Neural crest cell (in vitro differentiated cells): Measurements from ENCODE around the gene GMEB2. TPM values are rescaled to one million over a fixed set of nuclear protein-coding genes. Genes with fewer than 3 reads are reported as not detected.
"Not testable (repeated sequence)": the region's sequence is repeated elsewhere in the genome, so short reads cannot be mapped to it uniquely, and the experiment has no call there.

Source experiments
- DNase-seq: peaks from one replicate; pipeline ENCODE4 v3.0.0; 2021; ENCODE audit warnings: low read depth, mixed read lengths, low spot score
- H3K27ac Mint-ChIP-seq: one replicate; pipeline ENCODE4 v1.8.0; 2021; ENCODE audit warnings: mild to moderate bottlenecking, mixed read lengths; ENCODE audit not compliant: unreplicated experiment
- H3K27me3 Mint-ChIP-seq: 2 replicates; pipeline ENCODE4 v1.8.0; 2021; ENCODE audit warnings: low read depth, mild to moderate bottlenecking, mixed read lengths
- H3K36me3 Mint-ChIP-seq: 2 replicates; pipeline ENCODE4 v1.8.0; 2021; ENCODE audit warnings: low read depth, mild to moderate bottlenecking, mixed read lengths
- H3K4me1 Mint-ChIP-seq: 2 replicates; pipeline ENCODE4 v1.8.0; 2021; ENCODE audit warnings: mixed read lengths
- H3K4me3 Mint-ChIP-seq: one replicate; pipeline ENCODE4 v1.8.0; 2021; ENCODE audit warnings: mild to moderate bottlenecking, mixed read lengths
- H3K9me3 Mint-ChIP-seq: 2 replicates; pipeline ENCODE4 v1.8.0; 2021; ENCODE audit warnings: mixed read lengths
- total RNA-seq: library from RNA; stranded (reverse); gene quantifications from 2 replicates; pipeline ENCODE4 v1.2.1, GENCODE V29; 2021
- TF ChIP-seq, protein P1 (sequence below): fragments of 200-600 bp; sonication (generic); conservative IDR thresholded peaks from 2 replicates; pipeline ENCODE4 v1.5.0; 2021; ENCODE audit warnings: antibody characterized with exemption, mild to moderate bottlenecking

The GMEB2 gene
- total RNA-seq, 1 donor from 2014 or later = 15.2 TPM

DNA sequence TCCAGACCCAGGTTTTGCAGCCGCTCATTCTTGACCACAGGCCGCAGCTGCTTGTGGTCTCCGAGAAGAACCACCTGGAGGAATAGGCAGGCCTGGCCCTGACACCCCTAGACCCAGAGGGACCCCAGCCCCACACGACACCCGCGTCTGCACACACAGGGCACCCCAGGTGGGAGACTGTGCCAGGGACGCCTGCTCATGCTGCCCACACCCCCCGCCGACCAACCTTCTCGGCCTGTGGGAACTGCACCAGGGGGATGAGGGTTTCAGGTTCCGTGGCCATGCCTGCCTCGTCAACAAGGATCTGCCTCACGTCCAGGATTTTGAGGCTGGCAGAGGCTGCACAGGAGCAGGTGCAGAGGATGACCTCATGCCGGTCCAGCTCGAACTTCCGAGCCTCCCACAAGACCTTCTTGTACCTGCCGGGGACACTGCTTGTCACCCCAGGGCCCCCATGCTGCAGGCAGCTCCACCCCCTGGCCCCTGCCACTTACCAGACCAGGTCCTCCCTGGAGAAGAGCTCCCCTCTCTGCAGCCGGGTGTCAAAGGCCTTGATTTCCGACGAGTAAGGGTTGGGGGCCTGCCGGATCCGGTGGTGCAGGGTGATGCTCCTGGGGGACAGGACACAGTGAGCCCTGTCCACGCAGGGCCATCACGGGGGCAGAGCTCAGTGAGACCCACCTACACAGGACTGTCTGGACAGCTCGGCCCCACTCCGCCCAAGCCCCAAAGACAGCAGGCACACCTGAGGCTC lies 65.9 kb downstream of the GMEB2 start:
- Mint-ChIP-seq H3K9me3 (no peaks in the 10 kb centered on the region), H3K4me1 (peaks cover 5% of the 10 kb centered on the region), H3K27me3 (no peaks in the 10 kb centered on the region), H3K4me3 (no peak overlapping the region), H3K27ac (no peak overlapping the region), H3K36me3 (peaks cover 3% of the 10 kb centered on the region)
- TF ChIP-seq, protein P1, sequence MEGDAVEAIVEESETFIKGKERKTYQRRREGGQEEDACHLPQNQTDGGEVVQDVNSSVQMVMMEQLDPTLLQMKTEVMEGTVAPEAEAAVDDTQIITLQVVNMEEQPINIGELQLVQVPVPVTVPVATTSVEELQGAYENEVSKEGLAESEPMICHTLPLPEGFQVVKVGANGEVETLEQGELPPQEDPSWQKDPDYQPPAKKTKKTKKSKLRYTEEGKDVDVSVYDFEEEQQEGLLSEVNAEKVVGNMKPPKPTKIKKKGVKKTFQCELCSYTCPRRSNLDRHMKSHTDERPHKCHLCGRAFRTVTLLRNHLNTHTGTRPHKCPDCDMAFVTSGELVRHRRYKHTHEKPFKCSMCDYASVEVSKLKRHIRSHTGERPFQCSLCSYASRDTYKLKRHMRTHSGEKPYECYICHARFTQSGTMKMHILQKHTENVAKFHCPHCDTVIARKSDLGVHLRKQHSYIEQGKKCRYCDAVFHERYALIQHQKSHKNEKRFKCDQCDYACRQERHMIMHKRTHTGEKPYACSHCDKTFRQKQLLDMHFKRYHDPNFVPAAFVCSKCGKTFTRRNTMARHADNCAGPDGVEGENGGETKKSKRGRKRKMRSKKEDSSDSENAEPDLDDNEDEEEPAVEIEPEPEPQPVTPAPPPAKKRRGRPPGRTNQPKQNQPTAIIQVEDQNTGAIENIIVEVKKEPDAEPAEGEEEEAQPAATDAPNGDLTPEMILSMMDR = no peak
- no peak for DNase-seq

DNA sequence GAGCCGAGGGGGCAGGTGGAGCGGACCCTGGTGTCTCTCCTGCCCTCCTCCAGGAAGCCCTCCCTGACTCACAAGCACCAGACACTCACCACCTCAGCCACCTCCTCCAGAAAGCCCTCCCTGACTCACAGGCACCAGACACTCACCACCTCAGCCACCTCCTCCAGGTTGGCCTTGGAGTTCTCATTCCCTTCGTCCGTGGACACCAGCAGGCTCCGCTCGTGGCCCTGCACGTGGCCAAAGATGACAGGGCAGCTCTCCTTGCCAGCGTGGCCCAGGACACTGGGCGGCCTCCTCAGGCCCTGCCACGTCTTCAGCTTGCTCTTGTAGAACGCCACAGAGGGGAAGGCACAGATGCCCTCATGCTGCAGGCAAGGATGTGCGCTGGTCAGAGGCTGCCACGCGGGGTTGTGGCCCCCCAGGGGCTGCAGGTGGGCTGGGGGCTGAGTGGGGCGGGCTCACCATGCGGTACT lies 66.5 kb downstream of the GMEB2 start:
- no peak overlapping the region for H3K27ac Mint-ChIP-seq
- H3K36me3 Mint-ChIP-seq = peaks cover 3% of the 10 kb centered on the region
- peaks cover 5% of the 10 kb centered on the region for H3K4me1 Mint-ChIP-seq
- peak overlapping the region; percentile 57 for H3K4me3 Mint-ChIP-seq
- H3K9me3 Mint-ChIP-seq = no peaks in the 10 kb centered on the region
- TF ChIP-seq, protein P1 = no peak
- no peaks in the 10 kb centered on the region for H3K27me3 Mint-ChIP-seq
- no peak for DNase-seq

DNA sequence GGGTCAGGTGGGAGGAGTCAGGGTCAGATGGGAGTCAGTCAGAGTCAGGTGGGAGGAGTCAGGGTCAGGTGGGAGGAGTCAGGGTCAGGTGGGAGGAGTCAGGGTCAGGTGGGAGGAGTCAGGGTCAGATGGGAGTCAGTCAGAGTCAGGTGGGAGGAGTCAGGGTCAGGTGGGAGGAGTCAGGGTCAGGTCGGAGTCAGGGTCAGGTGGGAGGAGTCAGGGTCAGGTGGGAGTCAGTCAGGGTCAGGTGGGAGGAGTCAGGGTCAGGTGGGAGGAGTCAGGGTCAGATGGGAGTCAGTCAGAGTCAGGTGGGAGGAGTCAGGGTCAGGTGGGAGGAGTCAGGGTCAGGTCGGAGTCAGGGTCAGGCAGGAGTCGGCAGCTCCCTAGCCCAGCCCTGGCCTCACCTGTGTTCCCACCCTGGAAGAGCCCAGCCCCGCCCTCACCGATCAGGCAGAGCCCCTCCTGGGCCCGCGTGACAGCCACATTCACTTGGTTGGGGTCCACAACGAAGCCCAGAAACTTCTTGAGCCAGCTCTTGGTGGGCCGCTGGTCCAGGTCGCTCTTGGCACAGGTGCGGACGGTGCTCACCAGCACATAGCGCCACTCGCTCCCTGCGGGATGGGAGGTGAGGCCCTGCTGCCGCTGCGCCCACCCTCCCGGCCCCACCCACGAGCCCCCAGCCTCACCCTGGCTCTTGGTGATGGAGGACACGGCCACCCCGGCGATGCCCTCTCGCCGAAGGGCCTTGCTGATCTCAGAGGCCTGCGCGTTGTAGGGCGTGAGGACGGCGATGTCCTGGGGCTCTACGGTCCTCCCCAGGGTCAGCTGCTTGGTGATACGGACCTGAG lies 67.2 kb downstream of the GMEB2 start:
- DNase-seq, H3K9me3 Mint-ChIP-seq, H3K27me3 Mint-ChIP-seq, H3K4me1 Mint-ChIP-seq, H3K27ac Mint-ChIP-seq, H3K36me3 Mint-ChIP-seq, H3K4me3 Mint-ChIP-seq: not testable (repeated sequence)

DNA sequence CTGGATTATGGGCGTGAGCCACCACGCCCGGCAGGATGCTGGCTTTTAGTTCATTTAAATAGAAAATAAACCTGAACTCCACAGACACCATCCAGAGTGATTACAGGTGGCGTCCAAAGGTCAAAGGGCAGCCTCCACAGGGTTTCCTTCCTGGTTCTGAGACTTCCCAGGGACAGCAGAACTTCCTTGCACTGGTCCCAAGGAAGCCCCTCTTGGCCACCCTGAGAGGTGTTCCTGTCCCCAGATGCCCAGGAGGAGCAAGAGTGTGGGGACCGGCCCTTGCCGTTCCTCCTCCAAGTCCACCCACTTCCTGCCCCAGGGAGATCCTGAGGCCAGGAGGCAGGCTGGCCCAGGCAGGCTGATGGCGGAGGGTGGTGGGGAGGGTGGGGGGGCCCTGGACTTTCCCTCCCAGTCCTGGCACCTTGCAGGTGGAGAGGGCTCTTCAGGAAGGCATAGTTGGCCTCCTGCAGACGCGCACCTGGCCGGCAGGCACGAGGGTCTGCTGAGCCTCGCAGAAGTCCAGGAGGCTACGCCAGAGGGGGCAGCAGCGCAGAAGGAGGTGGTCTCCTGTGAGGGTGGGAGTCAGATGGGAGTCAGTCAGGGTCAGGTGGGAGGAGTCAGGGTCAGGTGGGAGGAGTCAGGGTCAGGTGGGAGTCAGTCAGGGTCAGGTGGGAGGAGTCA lies 68.0 kb downstream of the GMEB2 start:
- DNase-seq = no peak
- no peak overlapping the region for H3K27ac Mint-ChIP-seq
- H3K9me3 Mint-ChIP-seq = no peaks in the 10 kb centered on the region
- H3K4me3 Mint-ChIP-seq = no peak overlapping the region
- H3K4me1 Mint-ChIP-seq = peaks cover 5% of the 10 kb centered on the region
- TF ChIP-seq, protein P1 = no peak
- H3K27me3 Mint-ChIP-seq = no peaks in the 10 kb centered on the region
- peaks cover 3% of the 10 kb centered on the region for H3K36me3 Mint-ChIP-seq

DNA sequence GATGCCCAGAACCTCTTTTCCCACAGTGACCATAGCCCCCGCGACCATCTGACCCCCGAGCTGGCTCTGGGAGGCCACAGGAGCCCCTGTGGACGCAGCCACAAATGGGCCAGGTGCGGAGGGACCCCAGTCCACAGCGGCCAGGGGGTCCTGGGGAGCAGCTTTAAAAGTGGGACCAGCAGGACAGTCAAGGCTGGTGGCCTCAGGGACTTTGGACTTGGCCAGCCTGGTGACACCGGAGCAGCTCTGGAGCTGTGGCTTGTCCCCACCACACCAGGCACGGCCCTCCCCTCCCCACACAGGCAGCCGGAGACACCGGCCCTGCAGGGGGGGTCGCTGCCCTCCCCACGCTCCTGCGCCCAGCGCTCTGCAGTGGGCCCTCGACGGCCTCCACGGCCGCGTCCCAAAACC lies 69.4 kb downstream of the GMEB2 start:
- H3K4me3 Mint-ChIP-seq = peak overlapping the region; percentile 66
- TF ChIP-seq, protein P1 = no peak
- no peak for DNase-seq
- H3K36me3 Mint-ChIP-seq = peaks cover 3% of the 10 kb centered on the region
- peaks cover 5% of the 10 kb centered on the region for H3K4me1 Mint-ChIP-seq
- H3K27ac Mint-ChIP-seq = no peak overlapping the region
- H3K27me3 Mint-ChIP-seq = no peaks in the 10 kb centered on the region
- no peaks in the 10 kb centered on the region for H3K9me3 Mint-ChIP-seq
